Heart right ventricle (tissue), 16 donors: ENCODE measurements around the gene TTC7B. TPM values are rescaled to one million over a fixed set of nuclear protein-coding genes. Genes with fewer than 3 reads are reported as not detected.
A peak's percentile ranks its signal among the peaks of the same experiment; 100 is the strongest.

Experiments used
- ATAC-seq, 8 donors: fragments of 200-7000 bp; cut with Tn5 transposase; one replicate each; pipeline ENCODE4 v1.9.1; 2020; ENCODE audit warnings: mild to moderate bottlenecking in 8 of 8, moderate library complexity in 8 of 8, moderate number of reproducible peaks in 1 of 8
- DNase-seq, 2 donors: peaks; one replicate each; pipeline ENCODE4 v3.0.0-alpha.2; 2020
- H3K27ac ChIP-seq, 10 donors: fragments of 200-600 bp; sonication (generic) in 2 of 10; one replicate each; pipeline versions ENCODE4 v1.5.0 to v1.8.0; 2020 to 2022; ENCODE audit warnings: mild to moderate bottlenecking in 3 of 10
- H3K27me3 ChIP-seq, 7 donors: fragments of 200-600 bp; one replicate each; pipeline ENCODE4 v1.8.0; 2021 to 2022; ENCODE audit warnings: mild to moderate bottlenecking in 2 of 7
- H3K36me3 ChIP-seq, 9 donors: fragments of 200-600 bp; sonication (generic) in 1 of 9; one replicate each; pipeline versions ENCODE4 v1.5.0 to v1.8.0; 2020 to 2022; ENCODE audit warnings: mild to moderate bottlenecking in 2 of 9
- H3K4me1 ChIP-seq, 9 donors: fragments of 200-600 bp; sonication (generic) in 1 of 9; one replicate each; pipeline versions ENCODE4 v1.5.0 to v1.8.0; 2020 to 2022; ENCODE audit warnings: mild to moderate bottlenecking in 4 of 9
- H3K4me3 ChIP-seq, 10 donors: fragments of 200-600 bp; sonication (generic) in 2 of 10; one replicate each; pipeline versions ENCODE4 v1.5.0 to v1.8.0; 2020 to 2022; ENCODE audit warnings: mild to moderate bottlenecking in 7 of 10, moderate library complexity in 2 of 10
- H3K9me3 ChIP-seq, 11 donors: fragments of 200-600 bp in 10 of 11; sonication (generic) in 2 of 11; one replicate each; pipeline versions ENCODE4 v1.5.0 to v1.8.0; 2013 to 2022; ENCODE audit warnings: mild to moderate bottlenecking in 2 of 11, control low read depth in 1 of 11, moderate library complexity in 1 of 11
- CTCF ChIP-seq, 9 donors: fragments of 200-600 bp; sonication (generic) in 2 of 9; IDR thresholded peaks; one replicate each; pipeline versions ENCODE4 v1.5.0 to v1.8.0; 2021 to 2022; ENCODE audit warnings: antibody characterized with exemption in 9 of 9, mild to moderate bottlenecking in 5 of 9, moderate library complexity in 1 of 9
- WGBS, 2 donors: extraction: QIAGEN DNeasy Blood & Tissue Kit; methylation state at CpG; one replicate each; pipeline ENCODE4 v1.1.7; 2013; ENCODE audit warnings: inconsistent platforms in 1 of 2; 5-methylcytosine and 5-hydroxymethylcytosine counted together
- intact Hi-C, 10 donors: fragments of 100-400 bp; cut with DNase I; formaldehyde crosslinking; loops; one replicate each; pipeline versions ENCODE4 v1.11.1 to v1.14.2; 2022
- polyA plus RNA-seq, 2 donors: library from polyadenylated mRNA; stranded (reverse); fragments of 200-250 nt; gene quantifications; one replicate each; pipeline ENCODE4 v1.2.3, GENCODE V29; 2013
- total RNA-seq, 10 donors: library from RNA; stranded (reverse); fragmentation: NEBNext Ultra II Directional in 3 of 10; extraction: Animal tissue kit (Norgen Biotek cat#: 25700) in 3 of 10; gene quantifications; one replicate each; pipeline versions ENCODE4 v1.2.1 to v1.2.4, GENCODE V29; 2021 to 2023
- donor health status: Arrhythmogenic right ventricular cardiomyopathy.
- donor health status: ischemic (EF 13 %, LVEDD 7.1; RV severe dilation, severe dysfunction).
- donor health status: healthy with polysubstance abuse.
- donor health status: DM: no; HTN: yes; CAD: no.
- donor health status: DM: no; HTN: no; CAD: no.
- donor health status: ischemic (EF 25% LVEDD 6.9; RV normal size, moderate dysfunction).
- donor health status: ischemic (EF 25% LVEDD 5.7; RV mildly dilated, moderate dysfunction).
- donor health status: healthy.
- donor health status: DM: yes; HTN: yes; CAD: no.
- donor health status: Ischemic cardiomyopathy.
- donor health status: ischemic (EF 35%, LVEDD 5.7; RV mildly dilated, moderate dysfunction).
- donor health status: nonischemic (EF 11% LVEDD 7.7; RV severe dilation, severe dysfunction).
- donor health status: DM: yes; HTN: yes; CAD: no.
- donor health status: PGD.
- donor health status: ischemic (EF 29% LVEDD 5.4; RV normal size, mild dysfunction).
- donor health status: nonischemic (EF 23%, LVEDD 6.1; RV moderate dilation, normal function).

The TTC7B gene
- total and polyA plus RNA-seq, 12 donors = 23.0 to 79.4 (median 65.5) TPM

GRCh38 chr14:90512329-90512991 is 303.8 kb downstream of the TTC7B start:
- H3K27ac ChIP-seq = peak overlapping the region in 9 of 10 donors; percentile 58 to 91 (median 76)

DNA sequence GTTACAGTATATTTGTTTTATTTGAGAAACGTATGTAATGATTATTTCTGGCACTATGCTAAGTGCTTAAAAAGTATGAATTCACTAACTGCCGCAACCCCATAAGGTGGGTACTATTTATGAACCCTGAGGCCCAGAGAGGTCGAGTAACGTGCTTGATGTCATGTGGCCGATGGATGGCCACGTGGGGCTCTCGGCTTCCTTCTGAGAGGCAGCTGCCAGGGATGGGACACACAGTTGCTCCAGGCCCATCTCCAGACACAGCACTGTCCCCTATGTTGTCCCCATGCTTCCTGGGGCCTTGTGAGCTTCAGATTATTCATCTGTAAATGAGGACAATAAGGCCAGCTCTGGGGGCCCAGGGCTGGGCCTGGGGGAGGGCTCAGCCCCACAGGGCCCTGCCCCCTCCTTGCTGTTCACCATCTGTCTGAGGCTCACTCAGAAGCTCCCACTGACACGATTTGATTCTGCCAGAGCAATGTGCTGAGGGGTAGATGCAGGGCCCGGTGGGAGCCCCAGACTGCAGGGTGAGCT is 304.4 kb downstream of the TTC7B start:
- Histone ChIP-seq H3K36me3 (no peaks in the 10 kb centered on the region), H3K9me3 (peaks cover 0 to 2% (median 0%) of the 10 kb centered on the region in 11 donors), H3K27ac (peak overlapping the region in 6 of 10 donors; percentile 69 to 91 (median 84)), H3K4me1 (peaks cover 15 to 37% (median 25%) of the 10 kb centered on the region in 9 donors), H3K27me3 (no peaks in the 10 kb centered on the region), H3K4me3 (no peak overlapping the region)
- ATAC-seq (no peak), DNase-seq (no peak)
- TF ChIP-seq CTCF (IDR thresholded peaks at IDR 0.05) = no peak
- intact Hi-C loops = loop anchor here in 2 of 10 donors (10.0 kb wide), 2 partner anchors 107 to 183 kb away; no protein-coding TSS in a partner anchor
- WGBS, 2 donors = 72 to 85% methylated on average over 9 of the region's 9 CpGs

More at GRCh38 chr14:90512329-90512991, 303.8 kb downstream of the TTC7B start:
- Histone ChIP-seq H3K4me3 (no peak overlapping the region), H3K36me3 (no peaks in the 10 kb centered on the region), H3K4me1 (peaks cover 16 to 38% (median 27%) of the 10 kb centered on the region in 9 donors), H3K9me3 (no peaks in the 10 kb centered on the region), H3K27me3 (no peaks in the 10 kb centered on the region)
- DNase-seq (no peak), ATAC-seq (peak in 6 of 8 donors; percentile 2 to 45 (median 18))
- TF ChIP-seq CTCF (IDR thresholded peaks at IDR 0.05) = no peak
- intact Hi-C loops = loop anchor here in 2 of 10 donors (10.0 kb wide), 2 partner anchors 108 to 182 kb away; no protein-coding TSS in a partner anchor
- 55 to 67% methylated on average over 10 of the region's 10 CpGs for WGBS, 2 donors

DNA sequence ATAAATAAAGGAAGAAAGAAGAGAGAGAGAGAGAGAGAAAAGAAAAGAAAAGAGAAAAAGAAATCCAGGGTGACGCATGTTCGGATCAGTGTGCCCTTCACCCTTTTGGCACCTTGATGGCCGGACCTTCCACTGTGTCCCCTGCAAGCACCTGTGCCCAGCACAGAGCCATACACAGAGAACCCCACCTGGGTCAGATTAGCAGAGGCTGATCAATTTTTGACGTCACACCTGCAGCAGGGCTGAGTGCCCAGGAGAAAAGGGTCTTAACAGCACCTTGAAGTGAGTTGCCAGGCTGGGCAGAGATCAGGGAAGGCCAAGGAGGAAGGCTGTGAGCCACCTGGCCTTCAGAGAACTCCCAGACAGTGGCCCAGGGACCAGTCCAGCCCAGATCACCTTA is 305.0 kb downstream of the TTC7B start:
- H3K27me3 ChIP-seq = no peaks in the 10 kb centered on the region
- intact Hi-C loops = loop anchor here in 2 of 10 donors (10.0 kb wide), 2 partner anchors 106 to 184 kb away; no protein-coding TSS in a partner anchor
- TF ChIP-seq CTCF (IDR thresholded peaks at IDR 0.05) = no peak
- no peak overlapping the region for H3K4me3 ChIP-seq
- no peak for DNase-seq
- H3K36me3 ChIP-seq = no peaks in the 10 kb centered on the region
- 93 to 96% methylated on average over 4 of the region's 4 CpGs for WGBS, 2 donors
- no peak overlapping the region for H3K27ac ChIP-seq
- H3K9me3 ChIP-seq = peaks cover 0 to 5% (median 0%) of the 10 kb centered on the region in 11 donors
- ATAC-seq = no peak
- peaks cover 15 to 37% (median 25%) of the 10 kb centered on the region in 9 donors for H3K4me1 ChIP-seq

DNA sequence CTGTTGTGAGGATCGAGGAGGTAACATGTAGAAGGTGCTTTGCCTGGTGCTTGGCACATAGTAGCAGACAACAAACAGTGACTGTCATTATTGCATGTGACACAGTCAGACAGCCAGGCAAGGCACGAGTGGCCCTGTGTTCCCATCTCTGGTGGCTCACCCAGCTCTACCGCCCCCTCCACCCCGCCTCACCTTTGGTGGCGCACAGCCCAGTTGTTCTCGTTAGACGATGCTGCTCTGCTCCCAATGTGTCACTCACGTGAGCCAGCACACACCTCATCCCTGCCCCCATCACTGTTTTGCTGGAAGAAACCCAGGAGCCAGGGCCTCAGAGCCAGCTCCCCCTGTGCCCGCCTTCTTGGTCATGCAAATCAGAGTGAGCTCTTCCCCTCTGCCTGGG is 306.1 kb downstream of the TTC7B start:
- 56 to 61% methylated on average over 9 of the region's 9 CpGs for WGBS, 2 donors
- Histone ChIP-seq H3K27ac (peak overlapping the region in 1 of 10 donors; percentile 41), H3K9me3 (peaks cover 0 to 5% (median 0%) of the 10 kb centered on the region in 11 donors), H3K27me3 (no peaks in the 10 kb centered on the region), H3K4me1 (peaks cover 15 to 37% (median 25%) of the 10 kb centered on the region in 9 donors), H3K36me3 (no peaks in the 10 kb centered on the region), H3K4me3 (no peak overlapping the region)
- peak in 7 of 8 donors; percentile 8 to 70 (median 37) for ATAC-seq
- intact Hi-C loops = loop anchor here in 2 of 10 donors (10.0 kb wide), 2 partner anchors 105 to 185 kb away; no protein-coding TSS in a partner anchor
- TF ChIP-seq CTCF (IDR thresholded peaks at IDR 0.05) = no peak
- no peak for DNase-seq
